ENCODE results near the gene S100PBP. TPM values are rescaled to one million over a fixed set of nuclear protein-coding genes. Genes with fewer than 3 reads are reported as not detected.
A peak's percentile ranks its signal among the peaks of the same experiment; 100 is the strongest.

The S100PBP gene
- total and polyA plus RNA-seq, 9 of the 15 experiments (the other 6 are each of a cell fraction or from before 2014, with no cell fraction given), result 22.9 to 60.2 (median 32.9) TPM

DNA sequence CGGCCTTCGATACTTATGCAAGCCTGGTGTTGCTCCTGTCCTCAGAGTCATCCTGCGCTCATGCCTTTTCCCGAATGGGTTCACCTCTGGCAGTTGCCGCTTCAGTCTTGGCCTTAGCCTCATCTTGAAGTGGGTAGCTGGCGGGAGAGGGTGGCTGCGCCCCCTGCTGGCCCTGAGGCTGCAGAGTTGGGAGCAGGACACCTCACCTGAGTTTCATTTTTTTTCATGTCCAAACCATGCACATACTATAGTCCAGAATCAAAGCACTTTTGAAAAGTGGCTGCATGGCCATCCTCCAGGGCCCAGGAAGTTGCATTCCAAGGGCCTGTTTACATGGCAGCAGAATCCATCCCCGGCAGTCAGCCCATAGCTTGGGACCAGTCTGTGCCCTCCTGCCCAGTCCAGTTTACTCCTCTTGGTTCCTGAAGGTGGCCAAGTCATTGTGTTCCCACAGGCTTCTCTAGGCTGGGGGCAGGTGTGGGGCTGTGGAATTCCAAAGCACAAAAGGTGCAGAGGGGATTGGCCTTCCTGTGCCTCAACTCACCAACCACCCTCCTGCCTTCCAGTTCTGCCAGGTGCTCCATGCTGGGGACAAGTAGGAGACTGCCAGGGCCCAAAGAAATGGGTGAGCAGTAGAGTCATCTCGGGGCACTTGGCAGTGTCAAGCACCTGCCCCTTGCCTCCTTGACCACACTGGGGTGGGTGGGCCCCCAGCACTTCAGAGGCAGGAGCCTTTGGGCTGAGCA is 44.3 kb upstream of the S100PBP start (continued):
- TF ChIP-seq HCFC1 (IDR thresholded peaks at IDR 0.05; ENCODE audit: low read depth, low read length) (peak; percentile 41; the same call in 1 of the 2 replicates), FOXP1 (CRISPR knock-in tag; IDR thresholded peaks at IDR 0.05) (peak; percentile 86), ZNF165 (CRISPR knock-in tag; IDR thresholded peaks at IDR 0.05; ENCODE audit: borderline replicate concordance) (0 out of 2 replicates have a peak, but pooled peaks have one; percentile 40), BRD4 (IDR thresholded peaks at IDR 0.05) (0 out of 2 replicates have a peak, but pooled peaks have one; percentile 50), ZBTB8A (IDR thresholded peaks at IDR 0.05; ENCODE audit: partially characterized antibody) (no peak), NCOA1 (IDR thresholded peaks at IDR 0.05; ENCODE audit: low read depth) (no peak), HNRNPK (IDR thresholded peaks at IDR 0.05; ENCODE audit: low read depth, low read length, poor library complexity, severe bottlenecking) (no peak), ZNF133 (CRISPR knock-in tag; IDR thresholded peaks at IDR 0.05) (no peak), JUND (IDR thresholded peaks at IDR 0.05; ENCODE audit: borderline replicate concordance, low read depth, low read length) (peak; percentile 60; the same call in 1 of the 2 replicates), JUND (tag; IDR thresholded peaks at IDR 0.05; ENCODE audit: borderline replicate concordance, low read depth, low read length) (no peak; the same call in 2 of the 3 replicates), TRIM24 (IDR thresholded peaks at IDR 0.05) (no peak), STAG1 (CRISPR knock-in tag; IDR thresholded peaks at IDR 0.05; ENCODE audit: borderline replicate concordance) (peak; percentile 71), POLR2AphosphoS5 (IDR thresholded peaks at IDR 0.05; ENCODE audit: control insufficient read depth, insufficient read depth, low read depth, low read length) (no peak; the same call in 1 of the 2 replicates), KAT7 (CRISPR knock-in tag; IDR thresholded peaks at IDR 0.05; ENCODE audit: borderline replicate concordance) (peak; percentile 93; the same call in 1 of the 2 replicates), ZNF830 (CRISPR knock-in tag; IDR thresholded peaks at IDR 0.05) (peak; percentile 5; the same call in 1 of the 2 replicates)
- TF ChIP-seq, protein P1, sequence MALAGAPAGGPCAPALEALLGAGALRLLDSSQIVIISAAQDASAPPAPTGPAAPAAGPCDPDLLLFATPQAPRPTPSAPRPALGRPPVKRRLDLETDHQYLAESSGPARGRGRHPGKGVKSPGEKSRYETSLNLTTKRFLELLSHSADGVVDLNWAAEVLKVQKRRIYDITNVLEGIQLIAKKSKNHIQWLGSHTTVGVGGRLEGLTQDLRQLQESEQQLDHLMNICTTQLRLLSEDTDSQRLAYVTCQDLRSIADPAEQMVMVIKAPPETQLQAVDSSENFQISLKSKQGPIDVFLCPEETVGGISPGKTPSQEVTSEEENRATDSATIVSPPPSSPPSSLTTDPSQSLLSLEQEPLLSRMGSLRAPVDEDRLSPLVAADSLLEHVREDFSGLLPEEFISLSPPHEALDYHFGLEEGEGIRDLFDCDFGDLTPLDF (CRISPR knock-in tag; IDR thresholded peaks at IDR 0.05), result peak; percentile 84; the same call in 1 of the 2 replicates
- TF ChIP-seq, protein P2, sequence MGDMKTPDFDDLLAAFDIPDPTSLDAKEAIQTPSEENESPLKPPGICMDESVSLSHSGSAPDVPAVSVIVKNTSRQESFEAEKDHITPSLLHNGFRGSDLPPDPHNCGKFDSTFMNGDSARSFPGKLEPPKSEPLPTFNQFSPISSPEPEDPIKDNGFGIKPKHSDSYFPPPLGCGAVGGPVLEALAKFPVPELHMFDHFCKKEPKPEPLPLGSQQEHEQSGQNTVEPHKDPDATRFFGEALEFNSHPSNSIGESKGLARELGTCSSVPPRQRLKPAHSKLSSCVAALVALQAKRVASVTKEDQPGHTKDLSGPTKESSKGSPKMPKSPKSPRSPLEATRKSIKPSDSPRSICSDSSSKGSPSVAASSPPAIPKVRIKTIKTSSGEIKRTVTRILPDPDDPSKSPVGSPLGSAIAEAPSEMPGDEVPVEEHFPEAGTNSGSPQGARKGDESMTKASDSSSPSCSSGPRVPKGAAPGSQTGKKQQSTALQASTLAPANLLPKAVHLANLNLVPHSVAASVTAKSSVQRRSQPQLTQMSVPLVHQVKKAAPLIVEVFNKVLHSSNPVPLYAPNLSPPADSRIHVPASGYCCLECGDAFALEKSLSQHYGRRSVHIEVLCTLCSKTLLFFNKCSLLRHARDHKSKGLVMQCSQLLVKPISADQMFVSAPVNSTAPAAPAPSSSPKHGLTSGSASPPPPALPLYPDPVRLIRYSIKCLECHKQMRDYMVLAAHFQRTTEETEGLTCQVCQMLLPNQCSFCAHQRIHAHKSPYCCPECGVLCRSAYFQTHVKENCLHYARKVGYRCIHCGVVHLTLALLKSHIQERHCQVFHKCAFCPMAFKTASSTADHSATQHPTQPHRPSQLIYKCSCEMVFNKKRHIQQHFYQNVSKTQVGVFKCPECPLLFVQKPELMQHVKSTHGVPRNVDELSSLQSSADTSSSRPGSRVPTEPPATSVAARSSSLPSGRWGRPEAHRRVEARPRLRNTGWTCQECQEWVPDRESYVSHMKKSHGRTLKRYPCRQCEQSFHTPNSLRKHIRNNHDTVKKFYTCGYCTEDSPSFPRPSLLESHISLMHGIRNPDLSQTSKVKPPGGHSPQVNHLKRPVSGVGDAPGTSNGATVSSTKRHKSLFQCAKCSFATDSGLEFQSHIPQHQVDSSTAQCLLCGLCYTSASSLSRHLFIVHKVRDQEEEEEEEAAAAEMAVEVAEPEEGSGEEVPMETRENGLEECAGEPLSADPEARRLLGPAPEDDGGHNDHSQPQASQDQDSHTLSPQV (IDR thresholded peaks at IDR 0.05), result peak; percentile 44; the same call in 1 of the 2 replicates
- TF ChIP-seq, protein P3, sequence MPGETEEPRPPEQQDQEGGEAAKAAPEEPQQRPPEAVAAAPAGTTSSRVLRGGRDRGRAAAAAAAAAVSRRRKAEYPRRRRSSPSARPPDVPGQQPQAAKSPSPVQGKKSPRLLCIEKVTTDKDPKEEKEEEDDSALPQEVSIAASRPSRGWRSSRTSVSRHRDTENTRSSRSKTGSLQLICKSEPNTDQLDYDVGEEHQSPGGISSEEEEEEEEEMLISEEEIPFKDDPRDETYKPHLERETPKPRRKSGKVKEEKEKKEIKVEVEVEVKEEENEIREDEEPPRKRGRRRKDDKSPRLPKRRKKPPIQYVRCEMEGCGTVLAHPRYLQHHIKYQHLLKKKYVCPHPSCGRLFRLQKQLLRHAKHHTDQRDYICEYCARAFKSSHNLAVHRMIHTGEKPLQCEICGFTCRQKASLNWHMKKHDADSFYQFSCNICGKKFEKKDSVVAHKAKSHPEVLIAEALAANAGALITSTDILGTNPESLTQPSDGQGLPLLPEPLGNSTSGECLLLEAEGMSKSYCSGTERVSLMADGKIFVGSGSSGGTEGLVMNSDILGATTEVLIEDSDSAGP (CRISPR knock-in tag; IDR thresholded peaks at IDR 0.05), result no peak; the same call in 1 of the 2 replicates
- TF ChIP-seq, protein P4, sequence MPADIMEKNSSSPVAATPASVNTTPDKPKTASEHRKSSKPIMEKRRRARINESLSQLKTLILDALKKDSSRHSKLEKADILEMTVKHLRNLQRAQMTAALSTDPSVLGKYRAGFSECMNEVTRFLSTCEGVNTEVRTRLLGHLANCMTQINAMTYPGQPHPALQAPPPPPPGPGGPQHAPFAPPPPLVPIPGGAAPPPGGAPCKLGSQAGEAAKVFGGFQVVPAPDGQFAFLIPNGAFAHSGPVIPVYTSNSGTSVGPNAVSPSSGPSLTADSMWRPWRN (IDR thresholded peaks at IDR 0.05; ENCODE audit: low read depth), result no peak

Data from K562 (cell line).